ENCODE data around the gene ZNF32. TPM values are rescaled to one million over a fixed set of nuclear protein-coding genes. Genes with fewer than 3 reads are reported as not detected.

Gene ZNF32, protein sequence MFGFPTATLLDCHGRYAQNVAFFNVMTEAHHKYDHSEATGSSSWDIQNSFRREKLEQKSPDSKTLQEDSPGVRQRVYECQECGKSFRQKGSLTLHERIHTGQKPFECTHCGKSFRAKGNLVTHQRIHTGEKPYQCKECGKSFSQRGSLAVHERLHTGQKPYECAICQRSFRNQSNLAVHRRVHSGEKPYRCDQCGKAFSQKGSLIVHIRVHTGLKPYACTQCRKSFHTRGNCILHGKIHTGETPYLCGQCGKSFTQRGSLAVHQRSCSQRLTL
- total RNA-seq (2014; rRNA removed; shearing (Covaris generic); ENCODE audit: low replicate concordance) = 70.6 and 72.7 TPM in 2 replicates

DNA sequence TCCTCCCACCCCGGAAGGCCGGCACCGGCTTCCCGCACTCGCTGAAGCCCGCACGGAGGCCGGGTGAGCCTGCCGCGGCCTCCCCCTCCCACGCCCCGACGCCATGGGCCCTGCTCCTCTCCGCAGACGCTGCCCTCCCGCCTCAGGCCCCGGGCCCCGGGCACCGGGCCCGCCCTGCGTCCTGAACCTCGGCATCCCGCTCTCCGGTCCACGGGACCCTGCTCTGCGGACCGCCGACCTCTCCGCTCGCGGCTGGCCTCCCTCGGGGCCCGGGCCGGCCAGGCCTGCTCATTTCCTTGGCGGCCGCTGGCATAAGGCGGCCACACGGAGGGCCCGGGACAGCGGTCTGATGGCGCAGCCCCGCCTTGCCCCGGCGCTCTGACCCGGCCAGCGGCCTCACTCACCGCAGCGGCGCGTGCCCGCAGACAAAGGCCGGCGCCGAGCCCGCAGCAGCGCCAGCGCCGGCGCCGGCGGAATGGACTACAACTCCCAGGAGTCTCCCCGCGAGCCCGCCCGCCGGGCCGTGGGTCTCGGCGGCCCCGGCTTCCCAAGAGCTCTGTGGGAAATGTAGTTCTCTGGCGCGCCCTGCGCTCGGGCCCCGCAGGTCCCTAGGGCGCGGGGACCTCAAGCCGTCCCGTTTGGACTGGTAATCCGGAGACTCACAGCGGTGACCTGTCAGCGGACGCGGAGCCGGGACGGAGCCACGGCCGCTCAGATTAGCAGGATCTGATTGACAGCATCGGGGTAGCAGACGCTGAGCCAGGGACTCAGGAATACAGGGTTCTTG is at the start of gene ZNF32:
TSS of gene ZNF32 (minus strand) at position 484 of the 787 bp plus-strand sequence. CDS start 2,748 bp downstream, outside the sequence.
- Histone ChIP-seq H3K4me3 (peak within 1 kb of the TSS; percentile 63), H3K27me3 (no peaks in the 10 kb centered on the region), H3K36me3 (peaks cover 42% of the 10 kb centered on the region), H3K9me3 (peaks cover 42% of the 10 kb centered on the region)
- peak; percentile 90 for DNase-seq

- no peak overlapping the region for H3K4me3 ChIP-seq
- no peaks in the 10 kb centered on the region for H3K36me3 ChIP-seq
- H3K27me3 ChIP-seq = no peaks in the 10 kb centered on the region
- no peaks in the 10 kb centered on the region; the same call in 1 of the 2 replicates for H3K9me3 ChIP-seq
- DNase-seq = no peak
Observed at GRCh38 chr10:43698156-43698555, 49.5 kb upstream of the ZNF32 start.

DNA sequence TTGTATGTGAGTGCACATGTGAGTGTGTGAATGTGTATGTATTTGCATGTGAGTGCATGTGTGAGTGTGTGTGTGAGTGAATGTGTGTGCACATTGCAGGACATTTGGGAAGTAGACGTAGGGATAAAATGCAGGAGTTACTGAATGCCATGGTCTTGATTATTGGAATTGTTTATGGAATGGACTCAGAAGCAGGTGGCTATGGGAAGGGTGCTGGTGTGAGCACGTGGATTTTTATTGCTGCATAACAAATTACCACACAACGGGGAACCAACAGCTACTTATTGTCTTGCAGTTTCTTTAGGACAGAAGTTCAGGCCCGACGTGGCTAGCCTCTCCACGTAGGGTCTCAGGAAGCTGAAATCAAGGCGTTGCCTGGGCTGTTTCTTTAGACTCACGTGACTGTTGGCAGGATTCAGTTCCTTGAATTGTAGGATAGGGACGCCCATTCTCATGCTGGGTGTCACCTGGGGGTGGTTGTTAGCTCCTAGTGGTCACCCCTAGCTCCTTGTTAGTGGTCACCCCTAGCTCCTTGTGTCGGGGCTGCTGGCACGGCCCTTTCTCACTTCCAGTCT is 48.3 kb upstream of the ZNF32 start:
- no peaks in the 10 kb centered on the region for H3K27me3 ChIP-seq
- H3K4me3 ChIP-seq = no peak overlapping the region
- no peaks in the 10 kb centered on the region; the same call in 1 of the 2 replicates for H3K9me3 ChIP-seq
- no peaks in the 10 kb centered on the region for H3K36me3 ChIP-seq
- no peak for DNase-seq

DNA sequence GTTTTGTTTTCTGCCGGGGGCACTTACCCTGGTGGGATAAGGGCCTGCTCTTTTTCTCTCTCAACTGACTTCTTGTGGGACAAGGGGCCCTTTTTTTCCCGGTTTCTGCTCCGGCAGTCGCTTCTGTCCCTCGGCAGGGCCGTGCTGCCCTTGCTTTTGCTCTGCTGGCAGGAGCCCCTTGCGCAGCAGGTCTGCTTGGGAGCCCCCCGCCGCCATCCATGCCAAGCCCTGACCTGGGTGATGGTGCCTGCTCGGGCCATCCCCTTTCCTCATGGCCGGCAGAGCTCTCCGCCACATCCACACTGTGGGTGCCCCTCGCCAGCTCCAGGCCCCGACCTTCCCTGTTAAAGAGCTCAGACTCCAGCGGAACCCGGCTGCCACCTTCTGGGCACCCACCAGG is 47.0 kb upstream of the ZNF32 start:
- H3K9me3 ChIP-seq = no peaks in the 10 kb centered on the region; the same call in 1 of the 2 replicates
- no peak for DNase-seq

DNA sequence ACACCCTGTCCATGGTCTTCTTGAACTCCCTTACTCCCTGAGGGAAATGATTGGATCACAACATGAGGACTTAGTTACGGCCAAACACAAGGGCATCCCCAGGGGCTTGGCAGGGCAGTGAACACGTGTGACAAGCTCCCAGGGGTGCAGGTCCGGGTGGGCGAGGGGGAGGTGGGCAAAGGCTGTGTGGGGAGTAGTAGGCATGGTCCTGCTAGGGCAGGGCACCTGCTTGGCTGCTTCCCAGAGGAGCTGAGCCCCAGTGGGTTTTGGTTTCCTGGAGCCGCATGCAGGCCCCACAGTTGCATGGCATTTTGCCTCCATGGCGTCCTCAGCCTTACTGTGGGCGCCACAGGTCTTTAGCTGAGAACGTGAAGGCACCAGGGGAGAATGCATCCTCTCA is 46.6 kb upstream of the ZNF32 start:
- no peaks in the 10 kb centered on the region for H3K27me3 ChIP-seq
- H3K9me3 ChIP-seq = no peaks in the 10 kb centered on the region; the same call in 1 of the 2 replicates
- no peaks in the 10 kb centered on the region for H3K36me3 ChIP-seq
- DNase-seq = no peak
- no peak overlapping the region for H3K4me3 ChIP-seq

More for the DNA sequence above, 47.0 kb upstream of the ZNF32 start:
- H3K27me3 ChIP-seq = no peaks in the 10 kb centered on the region
- no peak overlapping the region for H3K4me3 ChIP-seq
- H3K36me3 ChIP-seq = no peaks in the 10 kb centered on the region

DNA sequence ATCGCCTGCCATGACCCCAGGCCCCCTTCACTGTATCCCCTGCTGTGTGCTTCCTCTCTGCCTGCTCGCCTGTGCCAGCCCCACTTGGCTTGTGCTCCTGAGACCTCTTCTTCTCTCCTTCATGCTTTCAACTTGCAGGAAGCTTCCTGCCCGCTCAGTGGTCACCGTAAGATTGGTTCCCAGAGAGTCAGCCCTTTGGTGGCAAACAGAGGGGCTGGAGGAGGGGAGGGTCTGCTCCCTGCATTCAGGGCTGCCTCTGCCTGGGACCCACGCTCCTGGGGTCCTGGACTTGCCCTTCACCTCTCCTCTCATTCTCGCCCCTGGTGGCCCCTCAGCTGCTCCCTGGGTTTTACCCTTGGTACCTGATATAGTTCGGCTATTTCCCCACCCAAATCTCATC is 45.8 kb upstream of the ZNF32 start:
- no peak for DNase-seq
- Histone ChIP-seq H3K9me3 (no peaks in the 10 kb centered on the region; the same call in 1 of the 2 replicates), H3K27me3 (no peaks in the 10 kb centered on the region), H3K36me3 (no peaks in the 10 kb centered on the region), H3K4me3 (no peak overlapping the region)

DNA sequence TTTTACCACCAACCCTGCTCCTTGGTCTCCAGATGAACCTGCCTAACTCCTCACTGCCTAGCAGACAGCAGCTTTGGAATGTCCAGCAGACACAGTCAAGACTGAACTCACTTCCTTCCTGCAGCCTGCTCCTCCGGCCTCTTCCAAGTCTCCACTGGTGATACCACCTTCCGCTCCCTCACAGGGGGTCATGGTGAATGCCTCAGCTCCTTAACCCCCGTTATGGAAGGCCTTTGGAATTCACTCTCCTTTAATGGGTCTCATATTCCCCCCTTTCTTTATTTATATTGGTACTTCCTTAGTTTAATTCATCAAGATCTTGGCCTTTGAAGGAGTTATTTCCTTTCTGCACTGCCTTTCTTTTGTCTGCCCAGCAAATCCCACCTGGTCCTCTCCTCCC is 44.9 kb upstream of the ZNF32 start:
- Histone ChIP-seq H3K27me3 (no peaks in the 10 kb centered on the region), H3K9me3 (no peaks in the 10 kb centered on the region; the same call in 1 of the 2 replicates), H3K36me3 (no peaks in the 10 kb centered on the region), H3K4me3 (no peak overlapping the region)
- peak; percentile 26 for DNase-seq

GRCh38 chr10:43692051-43692825 is 43.6 kb upstream of the ZNF32 start:
- Histone ChIP-seq H3K4me3 (no peak overlapping the region), H3K9me3 (no peaks in the 10 kb centered on the region; the same call in 1 of the 2 replicates), H3K36me3 (no peaks in the 10 kb centered on the region), H3K27me3 (no peaks in the 10 kb centered on the region)
- DNase-seq = peak; percentile 12

- Histone ChIP-seq H3K9me3 (no peaks in the 10 kb centered on the region; the same call in 1 of the 2 replicates), H3K36me3 (no peaks in the 10 kb centered on the region), H3K27me3 (no peaks in the 10 kb centered on the region), H3K4me3 (no peak overlapping the region)
- DNase-seq = peak; percentile 69
Observed at GRCh38 chr10:43691485-43691884, 42.8 kb upstream of the ZNF32 start.

DNA sequence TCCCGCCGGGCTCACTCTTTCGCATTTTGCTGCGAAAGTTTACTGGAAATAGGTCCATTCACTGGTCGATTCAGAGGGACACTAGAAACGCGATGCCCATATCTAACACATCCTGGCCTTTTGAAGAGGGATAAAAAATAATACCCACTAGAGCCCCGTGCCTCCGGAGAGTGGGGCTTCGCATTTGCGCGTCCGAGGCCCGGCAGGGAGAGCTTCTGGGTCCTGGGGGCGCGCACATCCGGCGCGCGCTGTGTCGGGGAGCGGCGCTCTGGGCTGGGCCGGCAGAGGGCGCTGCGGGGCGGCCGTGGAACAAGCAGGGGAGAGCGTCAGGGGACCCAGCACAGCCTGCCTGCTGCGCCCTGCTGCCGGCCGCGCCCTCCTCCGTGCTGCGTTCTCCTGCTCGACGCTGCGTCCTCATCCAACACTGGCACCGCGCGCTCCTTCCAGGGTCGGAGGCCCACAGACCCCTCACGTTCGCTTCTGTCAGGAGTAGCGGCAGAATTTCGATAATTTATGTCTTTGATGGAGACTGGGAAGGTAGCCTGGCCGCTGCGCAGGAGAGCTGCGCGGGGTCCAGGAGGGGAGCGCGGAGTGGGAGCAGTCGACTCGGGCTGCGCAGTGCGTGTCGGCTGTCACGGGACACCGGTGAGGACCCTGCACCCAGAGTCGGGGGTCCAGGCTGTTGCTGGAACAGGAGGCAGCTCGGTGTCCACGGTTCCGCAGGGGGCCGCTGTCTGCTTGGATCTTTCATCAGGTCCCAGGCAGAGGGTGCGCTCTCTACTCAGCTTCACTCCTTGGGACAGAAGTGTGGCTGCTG is 41.5 kb upstream of the ZNF32 start:
- no peaks in the 10 kb centered on the region for H3K9me3 ChIP-seq
- no peaks in the 10 kb centered on the region for H3K36me3 ChIP-seq
- peak overlapping the region; percentile 48 for H3K4me3 ChIP-seq
- H3K27me3 ChIP-seq = no peaks in the 10 kb centered on the region
- peak; percentile 83 for DNase-seq

DNA sequence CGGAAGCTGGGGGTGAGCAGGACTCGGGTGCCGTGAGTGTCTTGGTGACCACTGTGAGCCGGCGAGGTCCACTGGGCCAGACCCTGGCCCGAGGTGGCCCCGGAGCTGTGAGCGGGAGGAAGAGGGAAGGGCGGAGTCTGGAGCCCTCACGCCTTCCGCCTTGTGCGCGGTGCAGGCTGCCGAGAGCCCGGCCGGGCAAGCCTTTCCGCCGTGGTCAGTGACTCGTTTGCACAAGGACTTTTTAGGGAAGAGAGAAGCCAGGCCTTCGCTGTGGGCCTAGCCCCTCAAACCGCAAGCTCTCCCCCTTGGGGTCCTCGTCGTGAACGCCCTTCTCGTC is 40.9 kb upstream of the ZNF32 start:
- Histone ChIP-seq H3K36me3 (no peaks in the 10 kb centered on the region), H3K9me3 (no peaks in the 10 kb centered on the region), H3K4me3 (no peak overlapping the region), H3K27me3 (no peaks in the 10 kb centered on the region)
- no peak for DNase-seq

- Histone ChIP-seq H3K4me3 (no peak overlapping the region), H3K36me3 (no peaks in the 10 kb centered on the region), H3K27me3 (no peaks in the 10 kb centered on the region), H3K9me3 (no peaks in the 10 kb centered on the region)
- DNase-seq = no peak
Observed at GRCh38 chr10:43689007-43689491, 40.4 kb upstream of the ZNF32 start.

DNA sequence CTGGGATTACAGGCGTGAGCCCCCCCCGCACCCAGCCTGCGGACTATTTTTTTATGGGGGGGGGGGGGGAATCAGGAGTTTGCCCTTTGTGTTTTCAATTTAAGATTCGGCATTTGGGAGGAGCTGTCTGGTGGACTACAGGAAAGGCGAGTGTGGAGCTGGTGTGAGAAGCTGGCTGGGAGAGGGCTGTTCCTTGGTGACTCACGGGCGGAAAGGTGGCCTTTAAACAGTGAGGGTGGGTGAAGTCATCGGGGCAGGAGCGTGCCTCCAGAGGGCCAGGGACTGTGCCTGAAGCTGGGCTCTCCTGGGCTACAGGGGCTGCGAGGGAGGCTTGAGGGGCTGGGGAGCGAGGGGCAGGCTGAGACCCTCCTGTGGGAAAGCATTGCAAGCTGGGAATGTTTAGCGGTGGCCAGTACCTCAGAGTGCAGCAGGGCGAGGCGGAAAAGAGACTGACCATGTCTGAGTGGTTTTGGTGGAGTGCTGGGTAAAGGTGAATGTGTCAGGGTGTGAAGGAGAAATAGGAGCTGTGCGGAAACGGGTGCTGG is 39.7 kb upstream of the ZNF32 start:
- Histone ChIP-seq H3K9me3 (no peaks in the 10 kb centered on the region), H3K36me3 (no peaks in the 10 kb centered on the region), H3K4me3 (no peak overlapping the region), H3K27me3 (no peaks in the 10 kb centered on the region)
- DNase-seq = peak; percentile 17

GRCh38 chr10:43687373-43687772 is 38.7 kb upstream of the ZNF32 start:
- Histone ChIP-seq H3K36me3 (no peaks in the 10 kb centered on the region), H3K9me3 (no peaks in the 10 kb centered on the region), H3K27me3 (no peaks in the 10 kb centered on the region), H3K4me3 (no peak overlapping the region)
- DNase-seq = no peak

DNA sequence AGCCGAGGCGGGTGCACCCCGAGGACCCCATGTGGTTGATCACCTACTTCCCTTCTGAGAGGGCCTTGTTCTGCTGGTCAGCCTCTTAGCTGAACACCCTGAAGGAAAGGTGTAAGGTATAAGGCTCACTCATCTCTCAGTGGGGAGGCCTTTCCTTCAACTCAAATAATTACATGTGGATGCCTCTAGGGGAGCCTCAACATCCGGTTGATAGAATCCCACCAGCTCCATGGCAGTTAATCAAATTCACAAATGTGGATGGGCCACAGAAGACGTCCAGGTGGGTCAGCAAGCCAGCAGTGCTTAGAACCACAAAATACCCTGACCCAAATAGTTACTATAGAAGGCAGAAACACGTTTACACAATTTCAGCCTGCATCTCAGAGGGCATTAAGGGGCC is 37.7 kb upstream of the ZNF32 start:
- Histone ChIP-seq H3K36me3 (no peaks in the 10 kb centered on the region), H3K27me3 (no peaks in the 10 kb centered on the region), H3K4me3 (no peak overlapping the region), H3K9me3 (no peaks in the 10 kb centered on the region)
- DNase-seq = no peak

DNA sequence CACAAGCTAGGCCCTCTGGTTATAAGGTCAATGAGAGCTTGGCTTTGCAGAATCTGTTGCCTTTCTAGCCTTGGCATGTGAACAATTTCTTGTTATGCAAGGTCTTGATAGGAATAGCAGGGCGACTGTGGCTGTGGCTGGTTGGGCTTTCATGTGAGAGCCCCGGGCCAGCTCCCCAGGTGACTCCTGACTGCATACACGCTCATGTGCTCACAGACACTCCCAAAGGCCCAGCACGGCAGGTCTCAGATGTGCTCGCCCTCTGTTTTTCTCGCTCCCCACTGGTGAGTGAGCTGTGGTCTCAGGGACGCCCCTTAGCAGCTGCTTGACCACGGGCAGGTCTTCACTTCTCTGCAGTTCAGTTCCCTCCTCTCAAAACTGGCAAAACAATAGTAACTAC is 37.1 kb upstream of the ZNF32 start:
- Histone ChIP-seq H3K9me3 (no peaks in the 10 kb centered on the region), H3K36me3 (no peaks in the 10 kb centered on the region)
- DNase-seq = no peak

More for the DNA sequence above, 37.1 kb upstream of the ZNF32 start:
- Histone ChIP-seq H3K27me3 (no peaks in the 10 kb centered on the region), H3K4me3 (no peak overlapping the region)

Measured in MG63 (cell line).